ENCODE results near the gene ZBTB24. TPM values are rescaled to one million over a fixed set of nuclear protein-coding genes. Genes with fewer than 3 reads are reported as not detected.
A peak's percentile ranks its signal among the peaks of the same experiment; 100 is the strongest.
"Not testable (repeated sequence)": the region's sequence is repeated elsewhere in the genome, so short reads cannot be mapped to it uniquely, and the experiment has no call there.

ZBTB24 gene
- total RNA-seq, 1 experiment from 2014 or later = 12.7 TPM

DNA sequence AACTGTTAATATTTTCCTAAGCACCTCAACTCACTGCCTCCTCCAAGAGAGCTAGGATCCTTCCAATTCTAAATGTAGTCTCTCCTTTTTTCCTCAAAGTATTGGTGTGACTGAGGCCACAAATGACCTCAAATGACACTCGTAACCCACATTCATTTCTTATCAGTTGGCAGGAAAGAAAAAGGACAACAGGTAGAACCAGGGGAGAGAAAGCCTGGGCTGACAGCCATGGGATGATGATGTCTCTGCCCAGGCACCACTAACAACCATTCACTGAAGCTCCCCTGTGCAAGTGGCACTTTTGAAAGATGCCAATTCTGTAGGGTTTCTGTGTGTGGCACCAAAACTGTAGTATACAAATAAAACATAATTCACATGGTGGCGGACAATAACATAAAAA is 7.4 kb downstream of the ZBTB24 start:
- in situ Hi-C loops (cut with HindIII; ENCODE audit: low sequenced_read_pairs) = no loop called here
- DNase-seq (ENCODE audit: low spot score) = no peak

DNA sequence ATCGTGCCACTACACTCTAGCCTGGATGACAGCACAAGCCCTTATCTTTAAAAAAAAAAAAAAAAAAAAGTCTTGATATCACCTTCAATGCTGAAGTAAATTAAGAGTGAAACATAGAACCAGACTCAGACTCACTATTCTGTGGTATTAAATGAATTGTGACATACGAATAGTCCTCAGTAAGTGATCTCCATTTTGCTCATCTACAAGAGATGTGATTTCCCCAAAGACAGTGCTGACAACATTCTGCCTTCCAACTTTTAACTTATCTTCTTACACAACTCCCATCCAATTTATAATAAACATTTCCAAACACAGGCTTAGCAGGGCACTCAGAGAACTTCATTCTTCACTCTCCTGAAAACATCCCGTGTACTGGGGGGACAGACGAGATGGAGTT is 8.0 kb downstream of the ZBTB24 start:
- in situ Hi-C loops (cut with HindIII; ENCODE audit: low sequenced_read_pairs) = no loop called here
- DNase-seq (ENCODE audit: low spot score) = no peak

DNA sequence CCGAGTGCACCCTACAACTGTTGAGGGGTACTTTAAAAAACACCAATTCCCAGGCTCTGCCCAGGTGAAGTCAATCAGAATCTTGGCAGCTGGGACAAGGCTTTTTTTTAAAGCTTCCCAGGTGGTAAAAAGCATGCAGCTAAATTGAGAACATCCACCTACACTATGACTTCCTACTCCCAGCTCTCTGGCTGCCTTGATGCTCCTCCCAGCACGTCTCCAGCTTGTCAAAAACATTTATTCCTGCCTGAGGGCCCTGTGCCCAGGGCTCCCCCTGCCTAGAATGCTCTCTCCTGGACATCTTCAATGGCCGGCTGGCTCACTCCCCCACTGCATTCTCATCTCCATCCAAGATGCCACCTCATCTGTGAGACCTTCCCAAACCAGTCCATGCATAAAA is 9.9 kb downstream of the ZBTB24 start:
- no peak for DNase-seq (ENCODE audit: low spot score)
- in situ Hi-C loops (cut with HindIII; ENCODE audit: low sequenced_read_pairs) = no loop called here

DNA sequence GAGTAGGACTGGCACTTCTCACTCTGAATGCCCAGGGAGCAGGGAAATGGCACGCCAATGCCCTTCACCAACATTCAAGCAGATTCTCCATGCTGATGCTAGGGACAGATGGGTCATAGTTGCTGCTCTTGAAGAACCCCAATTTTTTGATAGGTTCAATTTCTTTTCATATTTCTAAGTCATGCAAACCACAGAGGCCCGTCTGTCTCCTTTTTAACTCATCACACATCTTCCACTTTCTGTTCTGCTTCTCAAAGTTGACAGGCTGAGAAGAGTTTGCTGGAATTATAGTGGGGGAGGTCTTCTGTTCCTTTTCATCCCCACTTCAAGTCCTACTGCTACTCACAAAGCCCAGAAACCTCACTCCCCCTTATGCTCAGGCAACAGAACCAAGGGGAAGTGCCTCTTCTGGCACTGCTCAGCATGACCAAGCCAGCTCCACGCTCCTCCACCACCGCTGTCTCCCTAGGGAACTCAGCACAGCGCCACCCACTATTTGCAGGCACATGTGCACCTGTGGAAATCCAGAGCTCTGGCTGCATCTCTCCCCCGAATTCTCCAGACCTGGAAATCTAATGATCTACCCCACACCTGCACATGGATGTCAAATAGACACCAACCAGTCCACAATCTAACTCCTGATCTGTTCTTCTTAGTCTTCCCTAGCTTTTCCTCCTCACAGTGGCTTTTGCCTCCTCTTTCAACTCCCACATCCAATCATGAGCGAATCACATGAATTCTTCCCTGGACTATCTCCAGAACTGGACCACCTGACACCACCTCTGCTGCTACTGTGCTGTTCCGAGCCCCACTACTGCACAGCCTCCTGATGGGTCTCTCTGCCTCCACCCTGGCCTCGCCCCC is 10.7 kb downstream of the ZBTB24 start:
- in situ Hi-C loops (cut with HindIII; ENCODE audit: low sequenced_read_pairs) = no loop called here
- no peak for DNase-seq (ENCODE audit: low spot score)

DNA sequence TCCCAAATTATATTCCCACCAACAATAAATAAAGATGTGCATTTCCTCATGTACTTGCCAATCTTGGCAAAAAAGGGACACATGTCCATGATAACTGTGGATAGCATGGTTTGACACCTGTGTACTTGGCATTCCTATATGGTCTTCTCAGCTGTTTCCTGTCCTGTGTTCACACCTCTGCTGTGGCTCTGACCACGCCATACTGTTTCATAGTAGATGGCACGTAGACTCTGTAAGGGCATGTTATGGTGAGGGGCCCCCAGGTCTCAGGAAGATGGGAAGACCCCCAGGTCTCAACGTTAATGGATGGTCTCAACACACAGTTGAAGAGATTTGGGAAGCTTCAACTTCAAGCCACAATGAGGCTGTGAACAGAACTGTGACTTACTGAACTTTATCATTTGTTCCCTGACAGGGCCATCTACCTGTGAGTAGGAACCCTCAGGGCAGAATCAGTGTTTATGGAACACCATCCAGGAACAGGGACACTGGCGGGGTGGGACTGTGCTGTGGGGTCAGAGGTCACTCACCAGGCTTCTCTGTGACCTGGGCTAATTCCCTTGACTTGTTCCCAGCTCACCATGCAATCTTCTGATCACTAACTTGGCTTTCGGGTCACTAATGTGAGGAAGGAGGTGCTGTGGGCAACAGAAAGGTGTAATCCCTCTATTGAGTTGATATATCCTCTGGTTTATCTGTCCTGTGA is 11.8 kb downstream of the ZBTB24 start:
- no peak for DNase-seq (ENCODE audit: low spot score)
- in situ Hi-C loops (cut with HindIII; ENCODE audit: low sequenced_read_pairs) = no loop called here

DNA sequence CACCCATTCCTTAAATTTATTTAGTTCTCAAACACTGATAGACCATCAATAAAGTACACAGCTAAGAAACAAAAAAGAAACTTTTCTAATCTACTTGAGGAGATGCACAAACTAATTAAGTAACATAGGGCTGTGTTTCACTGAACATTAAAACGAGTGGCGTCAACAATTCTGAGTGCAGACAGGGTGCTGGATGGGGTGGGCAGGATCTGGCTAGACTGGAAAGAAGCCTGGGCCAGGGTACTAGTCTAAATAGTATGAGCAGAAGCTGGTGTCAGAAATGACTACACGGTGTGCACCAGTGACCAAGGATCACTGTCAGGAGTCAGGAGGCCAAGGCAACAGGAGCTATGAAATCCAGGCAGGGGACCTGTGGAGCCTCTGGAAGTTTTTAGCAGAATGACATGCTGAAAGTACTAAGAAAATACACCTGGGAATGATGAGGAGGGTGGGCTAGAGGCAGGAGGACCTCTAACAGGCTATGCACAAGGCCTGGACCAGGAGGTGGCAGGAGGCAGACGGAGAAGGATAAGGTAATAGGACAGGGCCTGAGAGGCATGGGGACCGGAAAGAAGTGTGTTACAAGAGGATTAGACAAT is 13.3 kb downstream of the ZBTB24 start:
- in situ Hi-C loops (cut with HindIII; ENCODE audit: low sequenced_read_pairs) = no loop called here

DNA sequence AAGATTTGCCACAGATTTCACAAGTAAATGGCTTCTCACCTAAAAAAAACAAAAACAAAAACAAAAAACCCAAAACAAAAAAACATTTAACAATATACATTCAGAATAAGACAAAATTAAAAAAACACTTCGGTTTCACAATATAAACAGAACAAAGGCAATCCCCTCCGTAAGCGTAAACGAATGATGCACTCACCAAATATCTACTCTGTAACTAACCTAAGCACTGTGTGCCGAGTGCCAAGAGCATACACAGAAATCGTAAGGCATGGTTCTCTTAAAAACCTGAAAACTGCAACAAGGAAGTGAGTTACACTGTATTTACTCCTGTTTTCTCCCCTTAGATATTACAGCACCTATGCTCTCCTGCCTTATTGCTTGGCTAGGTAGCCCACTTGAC is 15.3 kb downstream of the ZBTB24 start:
- in situ Hi-C loops (cut with HindIII; ENCODE audit: low sequenced_read_pairs) = no loop called here
- DNase-seq (ENCODE audit: low spot score) = no peak

More for the DNA sequence above, 13.3 kb downstream of the ZBTB24 start:
- no peak for DNase-seq (ENCODE audit: low spot score)

DNA sequence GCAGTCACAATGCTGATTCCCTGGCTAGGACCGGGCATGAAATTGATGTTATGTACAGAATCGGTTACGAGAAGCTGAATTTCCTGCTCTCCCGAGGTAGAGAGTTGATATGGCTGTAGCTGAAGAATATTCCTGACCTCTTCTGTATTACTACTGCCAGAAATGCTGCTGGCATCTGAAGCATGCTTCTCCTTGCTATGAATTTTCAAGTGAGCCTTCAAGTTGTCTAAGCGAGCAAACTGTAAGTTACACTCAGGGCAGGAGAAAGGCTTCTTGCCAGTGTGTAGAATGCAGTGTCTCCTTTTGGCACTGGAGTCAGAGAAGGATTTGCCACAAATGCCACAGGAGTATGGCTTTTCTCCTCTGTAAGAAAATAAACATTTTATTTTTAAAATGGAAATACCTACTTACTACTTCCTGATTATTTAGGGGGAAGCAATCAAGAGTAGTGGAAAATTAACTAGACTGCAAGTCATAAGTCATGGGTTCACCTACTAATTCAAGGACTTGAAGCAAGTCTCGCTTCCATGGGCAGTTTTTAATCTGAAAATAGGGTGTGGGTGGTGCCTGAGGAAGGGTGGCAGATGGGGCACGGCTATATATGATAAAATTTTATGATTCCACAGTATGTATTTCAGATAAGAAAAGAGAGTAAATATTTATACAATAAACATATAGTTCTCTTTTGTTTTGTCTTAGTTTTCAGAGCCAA is 16.7 kb downstream of the ZBTB24 start:
- in situ Hi-C loops (cut with HindIII; ENCODE audit: low sequenced_read_pairs) = no loop called here
- no peak for DNase-seq (ENCODE audit: low spot score)

DNA sequence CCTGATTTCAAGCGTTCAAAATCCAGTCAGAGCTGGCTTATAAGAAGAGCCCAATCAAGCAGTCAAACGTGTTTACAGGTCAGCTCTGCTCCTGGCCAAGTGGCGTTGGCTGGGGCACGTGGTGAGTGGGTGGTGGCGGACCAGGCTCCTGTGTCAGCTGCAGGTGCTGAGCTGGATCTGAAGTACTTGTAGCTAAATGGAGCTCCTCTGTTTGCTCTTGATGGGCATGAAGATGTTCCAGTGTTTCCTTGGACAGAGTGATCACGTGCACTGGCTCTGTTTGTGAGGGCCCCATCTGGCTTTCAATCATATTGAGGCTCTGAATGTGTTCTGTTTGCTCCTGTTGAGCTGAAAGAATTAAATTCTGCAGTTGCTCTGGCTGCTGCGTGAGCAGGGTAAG is 17.2 kb downstream of the ZBTB24 start:
- peak; percentile 67 for DNase-seq (ENCODE audit: low spot score)
- in situ Hi-C loops (cut with HindIII; ENCODE audit: low sequenced_read_pairs) = no loop called here

DNA sequence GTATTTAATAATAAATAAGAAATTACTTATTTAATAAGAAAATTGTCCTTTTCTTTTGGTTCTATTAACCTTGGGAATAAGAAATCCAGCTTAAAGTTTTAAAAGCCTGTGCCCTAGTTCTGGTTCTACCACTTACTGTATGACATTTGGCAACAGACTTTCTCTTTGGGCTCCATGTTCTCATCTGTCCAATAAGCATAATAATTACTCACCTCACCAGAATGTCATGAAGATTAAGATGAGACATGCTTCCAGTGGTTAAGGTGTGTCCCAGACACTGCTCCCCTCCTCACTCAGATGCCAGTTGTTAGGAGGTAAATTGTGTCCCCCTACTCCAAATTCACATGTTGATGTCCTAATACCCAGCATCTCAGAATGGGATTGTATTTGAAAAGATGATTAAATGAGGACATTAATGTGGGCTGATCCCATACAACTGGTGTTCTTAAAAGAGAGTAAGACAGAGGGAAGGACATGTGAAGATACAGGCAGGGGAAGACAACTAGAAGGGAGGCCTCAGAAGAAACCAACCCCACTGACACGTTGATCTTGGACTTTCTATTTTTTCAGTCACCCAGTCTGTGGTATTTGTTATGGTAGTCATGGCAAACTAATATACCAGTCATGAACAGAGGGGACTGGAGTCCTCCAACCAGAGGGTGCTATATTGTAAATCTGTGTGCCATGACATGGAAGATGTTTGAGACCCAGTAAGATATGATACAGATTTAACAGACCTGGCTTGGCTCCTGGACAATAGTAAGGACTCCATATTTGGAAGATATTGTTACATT is 21.1 kb downstream of the ZBTB24 start:
- DNase-seq (ENCODE audit: low spot score) = no peak
- in situ Hi-C loops (cut with HindIII; ENCODE audit: low sequenced_read_pairs) = no loop called here

DNA sequence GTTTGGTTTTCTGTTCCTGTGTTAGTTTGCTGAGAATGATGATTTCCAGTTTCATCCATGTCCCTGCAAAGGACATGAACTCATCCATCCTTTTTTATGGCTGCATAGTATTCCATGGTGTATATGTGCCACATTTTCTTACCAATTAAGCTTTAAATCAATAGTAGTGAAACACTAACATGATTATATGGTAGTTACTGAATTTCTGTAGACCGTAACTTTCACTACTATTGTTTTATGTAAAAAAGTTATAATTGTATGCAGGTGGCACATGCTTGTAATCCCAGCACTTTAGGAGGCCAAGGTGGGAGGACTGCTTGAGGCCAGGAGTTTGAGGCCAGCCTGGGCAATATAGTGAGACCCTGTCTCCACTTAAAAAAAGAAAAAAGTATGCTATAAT is 21.8 kb downstream of the ZBTB24 start:
- DNase-seq (ENCODE audit: low spot score); in situ Hi-C loops (cut with HindIII; ENCODE audit: low sequenced_read_pairs): not testable (repeated sequence)

DNA sequence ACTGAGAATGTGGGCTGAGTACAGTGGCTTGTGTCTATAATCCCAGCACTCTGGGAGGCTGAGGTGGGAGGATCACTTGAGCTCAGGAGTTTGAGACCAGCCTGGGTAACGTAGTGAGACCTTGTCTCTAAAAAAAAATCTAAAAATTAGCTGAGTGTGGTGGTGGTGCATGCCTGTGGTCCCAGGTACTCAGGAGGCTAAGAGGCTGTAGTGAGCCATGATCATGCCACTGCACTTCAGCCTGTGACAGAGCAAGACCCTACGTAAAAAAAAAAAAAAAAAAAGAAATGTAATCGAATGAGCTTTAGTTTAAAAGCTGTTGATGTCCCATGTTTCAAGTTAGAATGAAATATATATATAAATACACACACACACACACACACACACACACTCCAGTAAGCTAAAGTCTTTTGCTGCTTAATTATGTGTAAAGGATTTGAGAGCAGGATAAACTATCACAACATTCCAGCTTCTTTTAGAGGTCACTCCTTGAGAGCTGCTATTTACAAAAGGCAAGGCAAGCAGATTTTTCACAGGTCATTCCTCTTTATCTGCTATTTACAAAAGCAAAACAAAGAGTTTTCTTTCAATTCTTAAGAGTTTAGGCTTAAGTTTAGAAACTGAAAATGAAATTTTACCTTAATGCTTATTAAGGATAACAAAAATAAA is 22.7 kb downstream of the ZBTB24 start:
- in situ Hi-C loops (cut with HindIII; ENCODE audit: low sequenced_read_pairs) = no loop called here

DNA sequence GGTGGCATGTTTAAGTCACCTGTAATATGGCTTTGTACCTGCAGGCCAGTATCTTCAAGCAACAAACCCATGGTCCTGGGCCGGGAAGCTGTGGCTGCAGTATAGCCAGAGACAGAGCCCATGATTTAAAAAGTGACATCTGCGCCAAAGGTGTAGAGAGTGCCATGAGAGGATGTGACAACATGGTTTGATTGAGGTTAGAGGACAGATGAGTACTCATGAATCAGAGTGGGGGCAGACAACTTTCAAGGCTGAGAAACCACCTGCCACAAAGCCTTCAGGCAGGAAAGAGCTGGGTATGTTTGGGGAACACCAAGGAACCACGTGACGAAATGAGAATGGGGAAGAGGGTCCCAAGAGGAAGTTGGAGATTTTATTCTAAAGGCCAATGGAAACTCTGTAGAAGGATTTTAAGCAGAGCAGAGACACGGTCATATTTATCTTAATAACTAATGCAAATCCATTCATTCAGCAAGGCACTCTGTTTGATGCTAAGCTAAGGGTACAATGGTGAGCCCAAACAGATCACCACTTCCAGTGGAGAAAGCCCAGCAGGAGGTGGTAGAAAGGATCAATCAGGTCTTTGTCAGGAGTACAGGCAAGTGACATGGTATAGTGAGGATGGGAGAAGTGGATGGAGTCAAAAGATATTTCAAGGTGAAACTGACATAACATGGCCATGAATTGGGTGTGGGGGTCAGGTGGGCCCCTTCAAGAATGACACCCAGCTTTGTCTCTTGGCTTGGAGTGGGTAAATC is 24.1 kb downstream of the ZBTB24 start:
- no peak for DNase-seq (ENCODE audit: low spot score)
- in situ Hi-C loops (cut with HindIII; ENCODE audit: low sequenced_read_pairs) = no loop called here

More for the DNA sequence above, 22.7 kb downstream of the ZBTB24 start:
- no peak for DNase-seq (ENCODE audit: low spot score)

DNA sequence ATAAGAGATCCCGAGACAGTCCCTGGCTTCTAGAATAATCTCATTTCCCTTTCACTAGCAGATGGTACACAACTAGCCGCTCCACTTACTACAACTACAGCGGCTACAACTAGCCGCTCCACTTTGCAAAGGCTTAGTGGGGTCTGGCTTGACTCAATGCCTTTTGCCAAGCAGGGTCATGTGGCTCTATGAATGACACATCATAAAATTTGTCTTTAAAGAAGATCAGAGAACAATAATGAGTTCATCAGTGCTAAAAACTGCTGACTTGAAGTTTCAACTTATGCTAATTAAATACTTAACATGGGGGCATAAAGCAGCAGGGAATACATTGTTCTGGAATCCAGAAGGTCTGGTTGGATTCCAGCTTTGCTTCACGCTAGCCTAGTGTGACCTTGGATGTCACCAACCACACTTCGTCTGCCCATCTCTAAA is 25.4 kb downstream of the ZBTB24 start:
- in situ Hi-C loops (cut with HindIII; ENCODE audit: low sequenced_read_pairs) = no loop called here
- DNase-seq (ENCODE audit: low spot score) = peak; percentile 64

DNA sequence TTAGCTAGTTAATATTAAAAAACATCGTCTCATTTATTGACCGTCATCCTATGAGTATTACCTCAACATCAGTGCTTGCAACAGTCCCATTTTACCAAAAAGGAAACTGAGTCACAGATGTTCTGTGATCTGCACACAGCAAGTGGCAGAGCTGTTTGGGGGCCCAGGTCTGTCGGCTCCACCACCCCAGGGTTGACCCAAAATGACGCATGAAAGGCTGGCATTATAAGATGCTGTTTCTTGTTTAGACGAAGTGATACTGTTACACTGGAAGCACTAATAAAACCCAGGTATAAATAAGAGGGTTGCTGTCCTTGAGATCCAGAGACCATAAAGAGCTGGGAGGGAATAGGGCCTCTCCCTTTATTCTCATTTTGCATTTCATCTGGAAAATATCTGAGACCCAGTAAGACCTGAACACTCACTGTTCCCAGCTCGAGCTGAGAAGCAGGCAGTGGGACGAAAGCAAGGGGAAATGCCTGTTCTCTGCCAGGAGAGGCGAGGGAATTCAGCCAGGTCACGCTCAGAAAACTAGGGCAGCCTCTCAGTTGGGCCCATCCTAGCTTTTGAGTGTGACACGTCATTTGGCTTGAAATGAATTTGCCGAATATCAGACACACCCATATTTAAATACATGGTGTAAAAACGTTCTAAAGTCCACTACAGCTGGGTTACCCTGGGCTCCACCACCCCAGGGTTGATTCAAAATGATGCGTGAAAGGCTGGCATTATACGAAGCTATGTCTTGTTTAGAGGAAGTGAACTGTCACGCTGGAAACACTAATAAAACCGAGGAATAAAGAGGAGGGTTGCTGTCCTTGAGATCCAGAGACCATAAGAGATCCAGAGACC is 26.1 kb downstream of the ZBTB24 start:
- in situ Hi-C loops (cut with HindIII; ENCODE audit: low sequenced_read_pairs) = no loop called here
- DNase-seq (ENCODE audit: low spot score) = peak; percentile 93

DNA sequence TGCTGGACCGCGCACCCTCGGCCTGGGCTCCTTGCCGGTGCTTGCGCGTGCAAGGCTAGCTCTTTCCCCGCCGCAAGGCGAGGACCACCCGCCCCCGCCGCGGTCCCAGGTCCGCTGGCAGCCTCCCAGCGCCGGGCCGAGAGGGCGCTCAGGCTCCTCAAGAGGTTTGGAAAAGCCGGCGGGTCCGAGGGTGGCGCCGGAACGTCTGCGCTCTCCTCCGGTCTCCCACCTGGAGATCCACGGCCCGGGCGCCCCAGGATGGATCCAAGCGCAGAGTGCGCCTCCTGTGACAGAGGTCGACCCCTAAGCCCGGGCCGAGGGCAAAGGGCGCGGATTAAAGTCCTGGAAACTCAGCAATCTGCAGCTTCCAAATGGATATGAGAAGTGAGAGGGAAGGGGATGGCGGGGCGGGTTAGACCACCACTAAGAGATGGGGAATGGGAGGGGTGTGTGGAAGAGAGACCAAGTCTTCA is 26.9 kb downstream of the ZBTB24 start:
- in situ Hi-C loops (cut with HindIII; ENCODE audit: low sequenced_read_pairs) = no loop called here
- DNase-seq (ENCODE audit: low spot score) = no peak
